Stimulated activated CD4-positive, alpha-beta T cell treated with anti-CD3 and anti-CD28 coated beads, Interleukin-15, amount 100 ng/mL, for 1 hour (primary cell): Measurements from ENCODE around the gene NTSR1.

Source experiments
- DNase-seq, 2 donors: peaks; one replicate each; pipeline ENCODE4 v3.0.0-alpha.2; 2020; ENCODE audit warnings: low read depth in 1 of 2, low spot score in 1 of 2

Gene NTSR1

DNA sequence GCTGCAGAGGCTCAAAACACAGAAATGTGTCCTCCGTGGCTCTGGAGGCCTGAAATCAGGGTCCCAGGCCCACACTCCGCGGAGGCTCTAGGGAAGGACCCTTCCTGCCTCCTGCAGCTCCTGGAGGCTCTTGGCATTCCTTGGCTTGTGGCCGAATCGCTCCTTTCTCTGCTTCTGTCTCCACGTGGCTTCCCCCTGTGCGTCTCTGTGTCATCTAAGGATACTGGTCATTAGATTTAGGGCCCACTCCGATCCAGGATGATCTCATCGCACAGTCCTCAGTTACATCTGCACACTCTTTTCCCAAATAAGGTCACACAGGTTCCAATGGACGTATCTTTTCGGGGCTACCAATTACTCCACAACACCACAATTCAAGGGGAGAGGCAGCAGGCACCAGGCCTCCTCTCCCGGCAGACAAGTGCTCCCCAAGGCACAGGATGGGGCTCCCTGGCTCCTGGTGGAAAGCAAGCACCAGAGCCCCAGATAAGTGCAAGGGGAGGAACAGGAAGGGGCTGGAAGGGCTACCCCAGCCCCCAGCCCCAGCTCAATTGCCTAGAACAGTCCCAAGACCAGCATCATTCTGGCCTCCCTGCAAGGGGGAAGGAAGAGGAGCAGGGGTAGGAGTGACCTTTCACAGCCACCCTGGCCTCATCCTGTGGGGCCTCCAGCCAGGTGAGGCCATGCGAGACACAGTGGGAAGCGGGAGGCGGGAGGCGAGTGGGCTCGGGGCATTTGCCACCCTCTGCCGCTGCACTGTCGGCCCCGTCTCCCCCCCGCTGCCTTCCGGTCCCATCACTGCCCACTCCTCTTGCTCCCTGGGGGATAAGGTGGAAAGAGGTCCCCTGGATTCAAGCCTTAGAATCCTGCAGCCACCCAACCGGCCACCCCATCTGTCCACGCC, 16.3 kb downstream of the NTSR1 start:
- DNase-seq, result no peak

DNA sequence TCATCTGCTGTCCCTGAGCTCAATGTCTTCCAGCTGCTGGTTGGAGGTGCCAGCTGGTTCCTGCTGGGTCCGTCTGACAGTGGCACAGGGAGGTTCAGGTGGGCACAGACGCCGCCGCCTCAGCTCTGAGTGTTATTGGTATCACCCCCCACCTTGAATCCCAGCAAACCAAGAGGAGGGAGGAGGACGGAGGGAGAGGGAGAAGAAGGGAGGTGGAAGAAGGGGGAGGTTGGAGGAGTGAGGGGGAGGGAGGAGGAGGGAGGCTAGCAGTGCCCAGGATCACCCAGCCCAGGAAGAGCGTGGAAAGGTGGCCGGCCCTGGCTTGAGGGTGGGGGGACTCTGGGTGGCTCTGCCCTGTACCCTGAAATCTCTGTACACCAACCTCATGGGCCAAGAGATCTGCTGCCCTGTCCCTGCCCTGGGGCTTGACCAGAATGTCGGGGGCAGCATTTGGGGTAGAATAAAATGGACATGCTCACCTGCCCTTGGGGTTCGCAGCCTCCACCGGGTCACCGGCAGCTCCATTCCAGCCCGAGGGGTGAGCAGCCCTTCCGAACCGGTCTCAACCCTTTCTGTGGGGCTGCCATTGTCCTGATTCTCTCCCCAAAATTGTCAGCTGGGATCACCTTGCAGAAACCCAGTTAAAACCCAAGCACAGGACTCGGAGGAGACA, 17.1 kb downstream of the NTSR1 start:
- no peak for DNase-seq

DNA sequence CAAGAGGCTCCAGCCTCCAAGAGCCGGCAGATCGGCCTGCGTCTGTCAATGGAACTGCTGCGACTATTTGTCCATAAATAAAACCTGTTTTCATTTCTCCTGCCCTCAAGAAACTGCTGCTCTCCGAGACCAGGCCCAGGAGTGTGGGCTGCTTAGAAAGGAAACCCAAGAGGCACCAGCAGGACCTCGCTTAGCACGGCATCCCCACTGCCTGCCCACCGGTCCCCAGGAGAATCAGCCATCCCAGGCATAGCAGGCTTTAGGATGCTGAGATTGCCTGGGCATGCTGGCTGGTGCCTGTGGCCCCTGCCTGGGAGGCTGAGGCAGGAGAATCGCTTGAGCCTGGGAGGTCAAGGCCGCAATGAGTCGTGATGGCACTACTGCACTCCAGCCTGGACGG, 17.6 kb downstream of the NTSR1 start:
- no peak for DNase-seq

DNA sequence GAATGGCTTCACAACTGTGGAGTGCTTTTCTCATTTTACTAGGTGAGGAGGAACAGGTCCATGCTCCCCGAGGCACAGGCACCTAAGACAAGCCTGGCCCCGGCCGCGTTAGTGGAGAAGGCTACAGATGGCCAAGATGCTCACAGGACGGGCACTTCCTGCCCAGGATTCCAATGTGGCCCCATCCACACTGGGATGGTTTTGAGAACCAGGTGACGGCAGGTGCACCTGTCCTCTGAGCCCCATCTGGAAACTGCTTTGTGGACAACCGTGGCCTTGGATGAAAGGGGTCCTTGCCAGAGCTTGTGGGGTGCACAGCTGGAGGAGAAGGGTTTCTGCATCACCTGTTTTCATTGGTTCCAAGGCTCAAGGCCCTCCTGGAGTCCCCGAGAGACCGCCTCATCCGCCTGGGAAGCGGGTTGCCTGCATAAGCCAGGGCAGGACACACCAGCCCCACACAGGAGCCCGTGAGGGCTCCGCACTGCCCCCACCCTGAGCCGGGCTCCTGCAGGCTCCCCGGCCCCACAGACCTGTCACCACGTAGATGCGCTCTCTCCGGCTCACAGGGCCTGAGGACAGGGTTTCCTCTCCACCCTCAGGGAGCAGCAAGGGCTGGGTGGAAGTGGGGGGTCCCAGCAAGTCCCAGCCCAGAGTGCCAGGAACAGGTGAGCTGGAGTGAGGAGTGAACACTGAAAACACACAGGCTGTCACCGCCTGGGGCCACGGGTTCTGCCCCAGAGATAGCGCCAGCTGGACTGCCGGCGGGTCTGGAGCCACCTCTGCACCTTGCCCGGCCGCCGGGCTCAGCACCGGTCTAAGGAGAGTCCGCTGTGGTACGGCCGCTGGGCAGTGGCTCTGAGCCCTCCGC, 18.3 kb downstream of the NTSR1 start:
- no peak for DNase-seq

DNA sequence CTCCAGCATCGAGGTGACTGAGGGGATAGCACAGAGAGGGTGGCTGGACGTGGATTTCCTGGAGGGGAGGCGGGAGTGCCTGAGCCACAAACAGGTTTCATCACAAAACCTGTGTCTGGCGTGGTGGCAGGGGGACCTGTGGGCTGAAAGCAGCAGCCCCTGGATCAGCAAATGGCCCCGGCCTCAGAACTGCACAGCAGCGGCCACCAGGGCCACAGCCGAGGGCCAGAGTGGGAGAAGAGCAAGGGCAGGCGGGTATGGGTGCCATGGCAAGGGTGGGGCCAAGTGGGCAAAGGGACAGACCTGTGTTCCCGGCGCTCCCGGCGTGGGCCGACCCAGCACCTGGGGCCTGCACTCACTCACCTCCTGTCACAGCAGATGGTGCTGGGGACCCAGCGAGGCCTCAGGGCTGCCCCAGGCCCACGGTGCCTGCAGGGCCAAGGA, 19.0 kb downstream of the NTSR1 start:
- DNase-seq, result no peak

DNA sequence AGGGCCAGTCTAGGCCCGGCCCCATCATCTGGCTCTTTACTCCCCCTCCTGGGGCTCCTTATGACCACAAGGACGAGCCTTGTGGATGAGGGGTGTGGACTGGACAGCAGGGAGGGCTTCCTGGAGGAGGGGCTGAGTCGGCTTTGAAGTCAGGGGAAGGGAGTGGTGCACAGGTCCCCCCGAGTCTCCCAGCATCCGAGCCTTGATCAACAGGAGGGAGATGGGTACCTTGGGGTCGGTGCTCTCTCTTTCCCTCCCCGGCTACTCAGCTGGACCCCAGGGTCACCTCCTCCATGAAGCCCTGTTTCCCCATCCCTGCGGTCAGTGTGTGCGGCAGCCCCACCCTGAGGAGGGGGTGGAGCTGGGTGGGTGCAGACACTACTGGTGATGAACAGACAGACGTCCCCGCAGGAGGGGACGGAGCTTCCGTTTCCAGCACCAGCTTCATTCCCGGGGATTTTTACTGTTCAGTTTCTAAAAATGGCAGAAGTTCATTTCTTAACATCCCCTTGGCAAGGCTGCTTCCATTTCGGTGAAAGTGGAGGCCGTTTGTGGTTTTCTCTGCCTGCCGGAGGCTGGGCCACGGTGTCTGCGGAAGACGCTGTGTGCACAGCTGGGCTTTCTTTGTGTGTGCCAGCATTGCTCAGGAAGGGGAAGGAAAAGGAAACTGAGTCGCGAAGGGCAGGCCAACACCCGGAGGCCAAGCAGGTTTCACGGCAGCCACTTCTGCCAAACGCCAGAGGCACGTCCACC, 19.6 kb downstream of the NTSR1 start:
- no peak for DNase-seq

DNA sequence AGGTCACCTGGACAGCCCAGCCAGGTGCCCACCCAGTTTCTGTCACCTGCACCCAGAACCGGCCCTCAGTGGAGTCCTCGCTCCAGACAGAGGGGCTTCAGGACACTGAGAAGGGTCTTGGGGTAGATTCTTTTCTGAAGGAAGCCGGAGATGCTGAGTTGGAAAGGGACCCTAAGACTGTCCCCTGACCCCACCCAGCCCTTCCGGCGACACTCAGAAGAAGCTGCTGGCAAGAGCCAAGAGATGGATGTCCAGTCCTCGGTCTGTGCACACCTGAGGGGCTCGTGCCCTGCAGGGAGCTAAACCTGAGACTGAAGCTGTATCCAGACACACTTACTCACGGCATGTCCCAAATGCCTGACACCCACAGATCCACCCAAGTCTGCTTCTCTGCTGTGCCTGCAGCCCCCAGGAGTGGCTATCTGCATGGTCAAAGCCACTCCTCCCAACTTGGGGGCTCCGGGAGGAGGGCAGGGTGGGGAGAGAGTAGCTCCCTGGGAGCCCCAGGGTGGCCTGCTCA, 20.2 kb downstream of the NTSR1 start:
- no peak for DNase-seq

DNA sequence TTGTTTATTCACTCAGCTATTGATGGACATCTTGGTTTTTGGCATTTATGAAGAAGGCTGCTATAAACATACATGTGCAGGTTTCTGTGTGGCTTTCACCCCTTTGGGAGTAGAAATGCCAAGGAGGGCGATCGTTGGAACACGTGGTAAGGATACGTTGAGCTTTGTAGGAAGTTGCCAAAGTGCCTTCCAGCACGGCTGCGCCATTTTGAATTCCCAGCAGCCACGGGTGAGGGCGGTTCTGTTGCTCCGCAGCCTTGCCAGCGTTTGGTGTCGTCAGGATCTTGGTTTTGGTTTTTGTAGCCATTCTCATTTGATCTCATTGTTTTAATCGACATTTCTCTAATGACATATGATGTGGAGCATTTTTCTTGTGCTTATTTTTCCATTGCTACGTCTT, 21.8 kb downstream of the NTSR1 start:
- no peak for DNase-seq

DNA sequence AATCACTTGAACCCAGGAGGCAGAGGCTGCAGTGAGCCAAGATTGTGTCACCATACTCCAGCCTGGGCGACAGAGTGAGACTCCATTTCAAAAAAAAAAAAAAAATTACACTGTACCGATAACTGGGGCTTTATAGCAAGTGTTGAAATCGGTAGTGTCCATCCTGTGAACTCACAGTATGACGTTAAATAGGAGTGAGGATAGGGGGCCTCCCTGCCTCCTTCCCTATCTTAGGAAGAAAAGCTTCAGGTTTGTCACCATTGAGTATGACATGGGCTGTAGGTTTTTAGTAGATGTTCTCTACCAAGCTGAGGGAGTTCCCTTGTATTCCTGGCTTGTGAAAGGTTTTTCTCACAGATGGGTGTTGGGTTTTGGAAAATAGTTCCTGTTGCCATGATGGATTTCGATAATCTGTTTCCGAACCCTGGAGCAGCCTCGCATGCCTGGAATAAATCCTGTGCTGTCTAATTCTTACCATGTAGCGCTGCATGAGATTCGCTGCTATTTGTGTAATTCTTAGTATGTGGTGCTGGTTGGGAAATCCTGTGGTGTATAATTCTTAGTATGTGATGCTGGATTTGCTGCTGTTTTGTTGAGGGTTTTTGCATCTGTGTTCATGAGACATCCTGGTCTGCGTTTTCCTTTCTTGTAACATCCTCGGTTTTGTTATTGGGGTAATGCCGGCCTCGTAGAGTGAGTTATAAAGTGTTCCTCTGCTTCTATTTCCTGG, 23.6 kb downstream of the NTSR1 start:
- DNase-seq, result no peak

DNA sequence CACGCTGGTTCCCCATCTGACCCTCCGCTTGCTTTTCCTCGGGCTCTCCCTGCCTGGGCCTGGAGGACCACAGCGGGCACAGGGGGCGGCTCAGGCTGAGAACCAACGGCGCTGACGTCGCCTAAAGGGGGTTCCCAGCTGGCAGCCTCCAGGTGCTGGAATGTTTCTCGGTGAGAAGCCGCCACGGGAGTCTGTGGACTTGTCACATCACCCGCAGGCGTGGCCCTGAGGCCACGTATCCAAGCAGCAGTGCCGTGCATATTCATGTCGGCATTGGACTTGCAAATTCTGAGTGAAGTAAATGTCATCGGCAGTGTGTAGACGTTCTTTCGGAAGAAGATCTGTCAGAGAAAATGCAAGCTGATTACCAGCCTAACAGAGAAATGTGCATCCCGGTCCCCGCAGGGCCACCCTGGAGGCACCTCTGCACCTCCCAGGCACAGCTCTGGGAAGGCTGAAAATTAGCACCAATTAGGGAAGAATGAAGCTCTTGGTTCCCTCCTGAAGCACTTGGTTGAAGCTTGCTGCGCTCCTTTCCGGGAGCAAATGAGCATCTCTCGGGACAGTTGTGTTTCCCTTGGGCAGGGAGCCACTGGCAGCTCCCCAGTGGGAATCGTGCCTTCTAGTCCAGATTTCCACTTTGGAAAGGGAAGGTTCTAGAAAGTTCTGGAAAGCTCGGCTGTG, 24.3 kb downstream of the NTSR1 start:
- DNase-seq, result no peak

DNA sequence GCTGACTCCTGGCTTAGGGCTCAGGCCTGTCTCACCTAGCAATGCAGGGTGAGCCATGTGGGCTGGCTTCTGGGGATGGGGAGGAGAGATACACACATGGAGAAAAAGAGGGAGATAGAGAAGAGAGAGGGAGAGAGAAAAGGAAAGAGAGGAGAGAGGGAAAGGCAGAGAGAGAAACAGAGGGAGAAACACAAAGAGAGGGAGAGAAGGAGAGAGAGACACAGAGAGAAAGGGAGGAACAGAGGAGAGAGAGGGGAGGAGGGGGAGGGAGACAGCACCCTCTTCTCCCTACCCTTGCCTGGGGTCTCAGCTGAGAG, 24.8 kb downstream of the NTSR1 start:
- no peak for DNase-seq

DNA sequence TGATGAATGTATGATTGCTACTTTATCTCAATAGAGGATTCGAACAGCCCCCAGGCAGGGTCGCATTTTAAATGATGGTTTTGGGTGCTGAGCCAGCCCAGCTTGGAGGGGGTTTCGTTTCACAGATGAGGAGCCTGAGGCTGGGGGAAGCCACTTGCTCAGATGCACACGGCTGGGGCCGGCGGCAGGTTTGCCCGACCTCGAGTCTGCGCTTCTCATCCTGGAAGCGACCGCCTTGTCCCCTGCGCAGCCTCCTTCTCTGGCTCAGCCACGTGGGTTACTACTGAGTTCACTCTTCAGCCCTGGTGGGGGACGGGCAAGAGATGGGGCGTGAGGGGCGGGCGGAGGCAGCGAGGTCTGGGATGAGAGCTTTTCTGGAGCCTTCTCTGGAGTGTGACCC, 25.3 kb downstream of the NTSR1 start:
- DNase-seq, result no peak

DNA sequence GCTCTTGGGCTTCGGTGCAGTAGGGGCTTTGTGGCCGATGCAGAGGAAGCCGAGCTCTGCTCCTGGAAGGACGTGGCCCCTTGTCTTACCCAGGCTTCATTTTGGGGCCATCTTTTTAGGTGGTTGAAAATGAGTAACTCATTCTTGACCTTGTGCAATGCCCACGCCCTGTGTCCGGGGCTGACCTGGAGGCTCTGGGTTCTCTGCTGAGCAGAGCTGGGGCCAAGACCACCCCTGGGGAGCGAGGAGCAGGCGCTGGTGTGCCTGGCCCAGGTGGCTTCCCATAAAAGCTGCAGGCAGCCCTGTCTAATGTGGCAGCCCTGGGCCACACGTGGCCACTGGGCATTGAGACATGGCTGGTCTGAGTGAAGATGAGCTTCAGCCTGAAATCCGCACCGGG, 25.7 kb downstream of the NTSR1 start:
- DNase-seq, result no peak

DNA sequence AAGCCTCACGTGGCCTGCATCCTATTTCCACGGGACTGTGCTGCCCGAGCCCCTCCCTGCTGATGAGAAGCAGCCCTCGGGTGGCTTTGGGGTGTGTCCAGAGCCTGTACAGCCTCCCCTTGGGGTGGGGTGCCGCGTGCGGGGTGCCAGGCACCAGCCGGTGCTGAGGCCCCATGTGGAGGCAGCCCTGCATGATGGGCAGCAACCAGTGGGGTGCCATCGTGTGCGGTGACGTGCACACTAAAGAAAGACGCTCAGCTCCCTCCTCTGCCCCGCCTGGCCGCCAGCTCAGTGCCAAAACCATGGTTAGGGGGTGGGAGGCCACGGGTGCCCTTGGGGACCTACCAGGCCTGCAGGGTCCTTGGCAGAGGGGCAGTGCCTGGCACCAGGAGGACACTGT, 26.2 kb downstream of the NTSR1 start:
- no peak for DNase-seq

DNA sequence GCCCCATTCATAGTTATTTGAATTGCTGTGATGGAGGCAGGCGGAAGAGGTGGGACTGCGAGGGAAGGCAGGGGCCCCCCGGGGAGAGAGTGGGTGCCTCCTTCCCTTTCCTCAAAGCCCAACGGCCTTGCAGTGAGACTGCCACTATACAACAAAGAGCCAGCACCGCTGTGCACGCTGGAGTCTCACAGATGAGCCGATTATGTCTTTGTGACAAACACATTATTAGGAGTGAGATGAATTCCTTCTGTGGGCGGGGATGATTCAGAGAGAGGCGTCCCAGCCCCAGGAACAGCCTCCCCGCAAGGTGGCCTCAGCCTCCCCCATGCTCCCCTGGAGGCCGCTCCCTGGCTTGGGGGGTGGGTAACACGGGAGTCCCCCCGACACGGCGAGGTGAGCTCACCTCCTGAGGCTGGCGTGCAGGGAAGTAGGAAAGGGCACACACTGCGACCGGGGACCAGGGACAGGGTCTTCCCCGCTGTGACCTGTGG, 26.7 kb downstream of the NTSR1 start:
- no peak for DNase-seq

DNA sequence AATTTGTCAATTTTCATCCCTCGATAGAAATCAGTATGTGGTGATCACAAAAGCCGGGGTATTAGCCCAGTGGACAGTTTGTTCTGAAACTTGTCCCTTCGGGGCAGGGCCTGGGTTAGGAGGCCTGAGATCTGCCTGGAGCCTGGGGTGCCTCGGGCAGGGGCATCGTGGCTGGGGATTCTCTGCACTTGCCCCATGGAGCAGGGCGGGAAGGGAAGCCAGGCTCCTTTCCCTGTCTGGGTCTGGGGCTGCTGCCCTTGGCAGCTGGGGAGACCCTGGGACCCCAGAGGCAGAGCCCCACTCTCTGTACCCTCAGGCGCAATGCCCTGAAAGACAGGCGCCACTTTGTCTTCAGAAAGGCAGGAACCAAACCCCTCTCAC, 27.4 kb downstream of the NTSR1 start:
- DNase-seq, result no peak

DNA sequence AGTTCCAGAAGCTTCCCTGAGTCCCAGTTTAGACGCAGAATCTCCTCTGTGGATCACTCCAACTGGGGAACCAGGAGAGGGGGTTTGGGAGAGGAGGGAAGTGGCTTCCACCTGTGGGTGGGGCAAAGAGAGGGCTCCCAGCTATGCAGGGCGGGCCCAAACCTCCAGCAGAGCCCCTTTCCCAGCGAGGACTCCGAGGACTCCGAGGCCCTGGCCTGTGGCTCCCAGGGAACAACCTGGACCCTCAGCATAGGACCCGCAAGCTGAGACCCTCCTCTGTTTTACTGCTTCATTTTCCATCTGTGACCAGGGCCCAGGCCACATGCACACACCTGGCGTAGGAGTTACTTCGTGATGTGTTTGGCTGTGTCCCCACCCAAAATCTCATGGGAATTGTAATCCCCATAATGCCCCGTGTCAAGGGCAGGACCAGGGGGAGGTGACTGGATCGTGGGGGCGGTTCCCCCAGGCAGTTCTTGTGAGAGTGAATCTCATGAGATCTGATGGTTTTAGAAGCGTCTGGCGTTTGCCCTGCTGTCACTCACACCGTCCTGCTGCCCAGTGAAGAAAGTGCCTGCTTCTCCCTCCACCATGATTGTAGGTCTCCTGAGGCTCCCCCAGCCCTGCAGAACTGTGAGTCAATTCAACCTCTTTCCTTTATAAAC, 27.9 kb downstream of the NTSR1 start:
- DNase-seq, result no peak

DNA sequence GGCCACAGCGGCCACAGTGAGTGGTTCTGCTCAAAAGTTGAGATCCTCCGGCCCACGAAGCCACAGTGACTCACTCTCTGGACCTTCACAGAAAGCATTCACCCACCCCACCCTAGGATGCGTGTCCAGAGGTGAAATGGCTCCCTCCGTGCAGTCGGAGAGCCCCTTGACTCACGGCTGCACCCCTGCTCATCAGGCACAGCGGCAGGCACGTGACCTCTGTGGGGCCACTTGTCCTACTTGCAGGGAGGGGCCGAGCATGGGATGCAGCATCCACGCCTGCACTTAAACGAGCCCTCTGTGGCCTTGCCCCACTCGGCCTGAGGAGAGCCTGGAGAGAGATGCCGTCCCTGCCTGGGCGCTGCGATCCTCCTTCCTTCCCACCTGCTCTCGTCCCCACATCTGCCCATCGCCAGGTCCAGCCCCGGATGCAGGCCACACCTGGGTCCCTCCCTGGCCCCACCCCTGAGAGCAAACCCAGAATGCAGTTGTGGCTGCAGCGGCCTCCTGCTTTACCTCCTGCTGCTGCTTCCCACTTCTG, 28.7 kb downstream of the NTSR1 start:
- no peak for DNase-seq
